Endothelial cell (in vitro differentiated cells): Measurements from ENCODE around the gene PSMG1. TPM values are rescaled to one million over a fixed set of nuclear protein-coding genes. Genes with fewer than 3 reads are reported as not detected.
"Not testable (repeated sequence)": the region's sequence is repeated elsewhere in the genome, so short reads cannot be mapped to it uniquely, and the experiment has no call there.

Source experiments
- DNase-seq: peaks from one replicate; pipeline ENCODE4 v3.0.0; 2021; ENCODE audit warnings: low spot score
- H3K27ac Mint-ChIP-seq: one replicate; pipeline ENCODE4 v1.8.0; 2021; ENCODE audit warnings: mixed read lengths, inconsistent platforms; ENCODE audit not compliant: unreplicated experiment
- H3K27me3 Mint-ChIP-seq: one replicate; pipeline ENCODE4 v1.8.0; 2021; ENCODE audit warnings: mild to moderate bottlenecking, moderate library complexity, mixed read lengths, inconsistent platforms; ENCODE audit not compliant: unreplicated experiment
- H3K36me3 Mint-ChIP-seq: one replicate; pipeline ENCODE4 v1.8.0; 2021; ENCODE audit warnings: mild to moderate bottlenecking, low read depth, mixed read lengths, inconsistent platforms; ENCODE audit not compliant: unreplicated experiment
- H3K4me1 Mint-ChIP-seq: one replicate; pipeline ENCODE4 v1.8.0; 2021; ENCODE audit warnings: mild to moderate bottlenecking, mixed read lengths, inconsistent platforms; ENCODE audit not compliant: unreplicated experiment
- H3K4me3 Mint-ChIP-seq: one replicate; pipeline ENCODE4 v1.8.0; 2021; ENCODE audit warnings: mild to moderate bottlenecking, mixed read lengths, inconsistent platforms; ENCODE audit not compliant: unreplicated experiment
- H3K9me3 Mint-ChIP-seq: one replicate; pipeline ENCODE4 v1.8.0; 2021; ENCODE audit warnings: mixed read lengths, inconsistent platforms; ENCODE audit not compliant: unreplicated experiment
- total RNA-seq: library from RNA; stranded (reverse); fragmentation: NEBNext Ultra II Directional; extraction: Animal tissue kit (Norgen Biotek cat#: 25700); gene quantifications from one replicate; pipeline ENCODE4 v1.2.1, GENCODE V29; 2021; ENCODE audit not compliant: unreplicated experiment
- TF ChIP-seq, protein P1 (sequence below): fragments of 200-600 bp; sonication (generic); IDR thresholded peaks from one replicate; pipeline ENCODE4 v1.5.0; 2021; ENCODE audit warnings: antibody characterized with exemption; ENCODE audit not compliant: unreplicated experiment

PSMG1 gene
- total RNA-seq, 1 donor from 2014 or later, result 36.8 TPM

DNA sequence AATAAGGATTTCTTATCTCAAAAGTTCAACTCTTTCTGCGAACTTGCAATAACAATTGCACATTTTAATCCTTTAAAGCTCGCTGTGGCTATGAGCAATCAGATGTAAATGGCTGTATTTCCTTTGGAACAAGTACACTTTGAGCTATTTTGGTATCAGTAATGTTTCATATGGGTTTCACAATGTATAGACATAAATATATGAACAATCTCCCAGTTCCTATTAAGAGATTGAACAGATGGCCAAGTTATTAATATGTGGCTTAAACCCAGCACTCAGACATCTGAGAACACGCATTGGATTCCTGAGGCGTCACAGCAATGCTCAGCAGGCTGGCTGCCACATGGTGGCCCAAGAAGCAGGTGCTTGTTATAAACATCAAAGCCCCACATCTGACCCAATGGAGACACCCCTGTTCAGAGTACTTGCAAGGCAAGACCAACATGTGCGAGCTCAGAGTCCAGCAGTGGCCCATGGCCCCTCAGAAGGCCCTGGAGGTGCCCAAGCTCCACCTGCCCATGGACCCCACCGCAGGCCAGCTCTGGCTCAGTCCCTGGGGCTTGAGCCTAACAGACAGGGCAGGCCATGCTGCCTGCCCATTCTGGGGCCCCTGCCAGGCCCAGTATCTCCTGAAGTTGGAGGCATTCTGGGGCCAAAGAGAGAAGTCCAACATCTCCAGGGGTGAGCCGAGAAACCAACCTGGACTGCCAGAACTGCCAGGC lies 23.7 kb downstream of the PSMG1 start:
- peaks cover 7% of the 10 kb centered on the region for H3K4me1 Mint-ChIP-seq
- H3K4me3 Mint-ChIP-seq, result no peak overlapping the region
- no peak overlapping the region for H3K27ac Mint-ChIP-seq
- no peak for DNase-seq
- TF ChIP-seq, protein P1, sequence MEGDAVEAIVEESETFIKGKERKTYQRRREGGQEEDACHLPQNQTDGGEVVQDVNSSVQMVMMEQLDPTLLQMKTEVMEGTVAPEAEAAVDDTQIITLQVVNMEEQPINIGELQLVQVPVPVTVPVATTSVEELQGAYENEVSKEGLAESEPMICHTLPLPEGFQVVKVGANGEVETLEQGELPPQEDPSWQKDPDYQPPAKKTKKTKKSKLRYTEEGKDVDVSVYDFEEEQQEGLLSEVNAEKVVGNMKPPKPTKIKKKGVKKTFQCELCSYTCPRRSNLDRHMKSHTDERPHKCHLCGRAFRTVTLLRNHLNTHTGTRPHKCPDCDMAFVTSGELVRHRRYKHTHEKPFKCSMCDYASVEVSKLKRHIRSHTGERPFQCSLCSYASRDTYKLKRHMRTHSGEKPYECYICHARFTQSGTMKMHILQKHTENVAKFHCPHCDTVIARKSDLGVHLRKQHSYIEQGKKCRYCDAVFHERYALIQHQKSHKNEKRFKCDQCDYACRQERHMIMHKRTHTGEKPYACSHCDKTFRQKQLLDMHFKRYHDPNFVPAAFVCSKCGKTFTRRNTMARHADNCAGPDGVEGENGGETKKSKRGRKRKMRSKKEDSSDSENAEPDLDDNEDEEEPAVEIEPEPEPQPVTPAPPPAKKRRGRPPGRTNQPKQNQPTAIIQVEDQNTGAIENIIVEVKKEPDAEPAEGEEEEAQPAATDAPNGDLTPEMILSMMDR, result no peak
- no peaks in the 10 kb centered on the region for H3K36me3 Mint-ChIP-seq
- no peaks in the 10 kb centered on the region for H3K9me3 Mint-ChIP-seq
- H3K27me3 Mint-ChIP-seq, result peaks cover 4% of the 10 kb centered on the region

DNA sequence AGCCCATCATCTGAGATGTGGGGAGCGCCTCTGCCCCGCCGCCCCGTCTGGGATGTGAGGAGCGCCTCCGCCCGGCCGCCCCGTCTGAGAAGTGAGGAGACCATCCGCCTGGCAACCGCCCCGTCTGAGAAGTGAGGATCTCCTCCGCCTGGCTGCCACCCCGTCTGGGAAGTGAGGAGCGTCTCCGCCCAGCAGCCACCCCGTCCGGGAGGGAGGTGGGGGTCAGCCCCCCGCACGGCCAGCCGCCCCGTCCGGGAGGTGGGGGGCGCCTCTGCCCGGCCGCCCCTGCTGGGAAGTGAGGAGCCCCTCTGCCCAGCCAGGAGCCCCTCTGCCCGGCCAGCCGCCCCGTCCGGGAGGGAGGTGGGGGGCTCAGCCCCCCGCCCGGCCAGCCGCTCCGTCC lies 26.0 kb downstream of the PSMG1 start:
- not testable (repeated sequence) for H3K4me1 Mint-ChIP-seq, H3K36me3 Mint-ChIP-seq, H3K4me3 Mint-ChIP-seq, H3K9me3 Mint-ChIP-seq, H3K27ac Mint-ChIP-seq, H3K27me3 Mint-ChIP-seq, DNase-seq

DNA sequence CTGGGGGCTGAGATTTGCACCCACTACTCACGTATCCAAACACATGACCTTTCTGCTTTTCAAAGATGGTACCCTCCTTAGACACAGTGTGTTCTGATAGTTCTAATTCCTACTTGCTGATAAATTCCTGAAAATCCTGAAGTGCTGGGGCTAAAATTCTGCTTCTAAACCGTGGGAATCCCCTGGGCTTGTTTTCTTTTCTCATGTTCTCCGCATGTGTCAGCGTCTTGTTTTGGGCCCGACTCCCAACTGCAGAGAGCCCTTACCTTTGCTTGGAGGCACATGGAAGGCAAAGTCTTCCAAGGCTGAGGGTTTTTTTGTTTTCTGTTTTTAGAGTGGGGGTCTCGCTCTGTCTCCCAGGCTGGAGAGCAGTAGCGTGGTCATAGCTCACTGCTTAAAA lies 27.2 kb downstream of the PSMG1 start:
- Mint-ChIP-seq H3K9me3 (no peaks in the 10 kb centered on the region), H3K36me3 (no peaks in the 10 kb centered on the region), H3K27ac (no peak overlapping the region), H3K4me3 (no peak overlapping the region), H3K27me3 (no peaks in the 10 kb centered on the region), H3K4me1 (peaks cover 3% of the 10 kb centered on the region)
- DNase-seq, result no peak
- TF ChIP-seq, protein P1, result no peak

DNA sequence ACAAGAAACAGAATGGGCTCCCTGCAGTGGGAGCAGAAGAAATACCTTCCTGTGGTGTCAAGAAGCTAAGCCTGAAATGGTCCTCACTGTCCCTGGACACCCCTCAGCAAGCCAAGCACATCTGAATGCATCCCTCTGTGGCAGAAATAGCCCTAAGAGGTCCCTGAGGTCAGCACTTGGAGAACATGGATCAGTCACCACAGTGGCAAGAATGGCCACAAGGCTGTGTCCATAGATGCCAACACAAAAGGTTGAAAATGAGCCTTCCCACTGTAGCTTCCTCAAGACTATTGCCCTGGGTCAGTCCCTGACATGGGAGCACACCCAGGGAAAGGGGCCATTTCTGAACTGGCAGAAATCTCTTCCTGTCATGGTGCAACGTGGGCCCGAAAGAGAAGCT lies 27.7 kb downstream of the PSMG1 start:
- H3K27me3 Mint-ChIP-seq, result no peaks in the 10 kb centered on the region
- TF ChIP-seq, protein P1, result no peak
- no peak overlapping the region for H3K4me3 Mint-ChIP-seq
- no peaks in the 10 kb centered on the region for H3K4me1 Mint-ChIP-seq
- H3K27ac Mint-ChIP-seq, result no peak overlapping the region
- no peaks in the 10 kb centered on the region for H3K36me3 Mint-ChIP-seq
- no peak for DNase-seq
- no peaks in the 10 kb centered on the region for H3K9me3 Mint-ChIP-seq

DNA sequence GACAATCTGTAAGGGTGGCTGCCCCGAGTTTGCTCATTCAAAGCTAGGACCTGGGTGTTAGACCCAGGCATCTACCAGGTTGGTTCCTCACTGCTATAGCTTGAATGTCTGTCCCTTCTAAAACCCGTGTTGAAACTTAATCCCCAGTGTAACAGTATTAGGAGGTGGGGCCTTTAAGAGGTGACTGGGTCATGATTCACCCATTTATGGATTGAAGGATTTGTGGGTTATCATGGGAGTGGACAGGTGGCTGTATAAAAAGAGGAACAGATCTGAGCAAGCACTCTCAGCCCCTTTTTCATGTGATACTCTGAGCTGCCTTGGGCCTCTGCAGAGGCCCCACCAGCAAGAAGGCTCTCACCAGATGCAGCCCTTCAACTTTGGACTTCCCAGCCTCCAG lies 29.4 kb downstream of the PSMG1 start:
- DNase-seq, result no peak
- H3K4me3 Mint-ChIP-seq, result no peak overlapping the region
- no peaks in the 10 kb centered on the region for H3K36me3 Mint-ChIP-seq
- no peaks in the 10 kb centered on the region for H3K4me1 Mint-ChIP-seq
- TF ChIP-seq, protein P1, result no peak
- H3K9me3 Mint-ChIP-seq, result no peaks in the 10 kb centered on the region
- no peaks in the 10 kb centered on the region for H3K27me3 Mint-ChIP-seq
- no peak overlapping the region for H3K27ac Mint-ChIP-seq
